Measurements from ENCODE around the gene PHLPP1.
"Not testable (repeated sequence)": the region's sequence is repeated elsewhere in the genome, so short reads cannot be mapped to it uniquely, and the experiment has no call there.

The PHLPP1 gene

GRCh38 chr18:62776024-62776570 lies 60.8 kb downstream of the PHLPP1 start:
- DNase-seq = no peak

DNA sequence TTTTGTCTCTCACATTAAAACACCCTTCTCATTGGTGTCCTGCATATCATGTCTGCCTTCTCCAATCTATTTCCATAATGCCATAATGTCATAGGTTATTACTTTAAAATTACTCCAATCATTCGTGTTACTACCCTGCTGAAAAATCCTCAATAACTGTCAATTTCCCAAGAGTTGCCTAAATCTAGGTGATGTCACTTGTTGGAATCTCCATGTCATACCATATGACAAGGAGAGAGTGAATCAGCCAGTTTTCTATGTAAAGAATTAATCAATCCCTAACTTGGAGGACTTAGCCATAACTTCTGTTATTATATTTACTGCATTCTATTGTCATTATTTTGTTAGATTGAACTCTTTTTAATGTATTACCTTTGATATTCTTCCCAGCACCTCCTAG lies 62.5 kb downstream of the PHLPP1 start:
- DNase-seq = no peak

GRCh38 chr18:62778976-62779869 lies 63.9 kb downstream of the PHLPP1 start:
- DNase-seq = no peak

- no peak for DNase-seq
These were observed 65.9 kb downstream of the PHLPP1 start for GRCh38 chr18:62781262-62781661.

DNA sequence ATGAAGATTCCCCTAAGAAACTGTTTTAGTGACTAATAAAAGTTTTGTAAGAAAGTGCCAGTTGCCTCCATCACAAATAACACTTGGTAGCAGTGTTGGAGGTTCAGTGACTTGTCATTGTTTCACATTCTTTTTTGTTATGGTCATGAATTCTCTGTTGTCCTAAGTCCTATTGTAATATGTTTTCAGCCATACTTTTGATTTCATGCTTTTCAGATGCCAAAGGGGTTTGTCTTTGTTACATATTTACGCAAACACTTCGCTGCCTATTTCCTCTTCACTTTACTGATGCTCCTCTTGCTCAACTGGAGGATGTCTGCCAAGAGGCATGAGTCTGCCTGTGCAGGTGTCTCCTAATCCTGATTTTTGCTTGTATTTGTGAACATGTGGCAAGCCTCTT lies 66.6 kb downstream of the PHLPP1 start:
- DNase-seq = no peak

GRCh38 chr18:62784338-62784965 lies 69.1 kb downstream of the PHLPP1 start:
- DNase-seq = no peak

- DNase-seq = no peak
These were observed 69.6 kb downstream of the PHLPP1 start for GRCh38 chr18:62784966-62785413.

DNA sequence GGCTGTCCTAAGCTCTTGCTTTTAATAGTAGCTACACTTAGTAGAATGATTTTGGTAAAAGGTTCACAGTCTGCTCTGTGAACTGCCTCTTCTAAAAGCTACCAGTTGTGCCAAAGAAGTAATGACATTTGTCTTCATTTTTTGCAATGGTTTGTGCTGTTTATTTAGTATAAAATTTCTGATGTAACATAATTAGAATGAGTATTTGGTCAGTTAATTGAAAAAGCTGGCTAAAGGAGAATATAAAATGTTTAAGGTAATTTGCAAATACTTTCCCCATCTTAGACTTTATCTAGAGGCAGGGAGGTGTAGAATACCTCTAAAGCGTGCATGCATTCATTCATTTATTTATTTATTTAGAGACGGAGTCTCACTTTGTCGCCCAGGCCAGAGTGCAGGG lies 71.3 kb downstream of the PHLPP1 start:
- no peak for DNase-seq

- DNase-seq = no peak
These were observed 72.8 kb downstream of the PHLPP1 start for GRCh38 chr18:62788111-62788510.

- no peak for DNase-seq
These were observed 73.5 kb downstream of the PHLPP1 start for GRCh38 chr18:62788876-62789275.

DNA sequence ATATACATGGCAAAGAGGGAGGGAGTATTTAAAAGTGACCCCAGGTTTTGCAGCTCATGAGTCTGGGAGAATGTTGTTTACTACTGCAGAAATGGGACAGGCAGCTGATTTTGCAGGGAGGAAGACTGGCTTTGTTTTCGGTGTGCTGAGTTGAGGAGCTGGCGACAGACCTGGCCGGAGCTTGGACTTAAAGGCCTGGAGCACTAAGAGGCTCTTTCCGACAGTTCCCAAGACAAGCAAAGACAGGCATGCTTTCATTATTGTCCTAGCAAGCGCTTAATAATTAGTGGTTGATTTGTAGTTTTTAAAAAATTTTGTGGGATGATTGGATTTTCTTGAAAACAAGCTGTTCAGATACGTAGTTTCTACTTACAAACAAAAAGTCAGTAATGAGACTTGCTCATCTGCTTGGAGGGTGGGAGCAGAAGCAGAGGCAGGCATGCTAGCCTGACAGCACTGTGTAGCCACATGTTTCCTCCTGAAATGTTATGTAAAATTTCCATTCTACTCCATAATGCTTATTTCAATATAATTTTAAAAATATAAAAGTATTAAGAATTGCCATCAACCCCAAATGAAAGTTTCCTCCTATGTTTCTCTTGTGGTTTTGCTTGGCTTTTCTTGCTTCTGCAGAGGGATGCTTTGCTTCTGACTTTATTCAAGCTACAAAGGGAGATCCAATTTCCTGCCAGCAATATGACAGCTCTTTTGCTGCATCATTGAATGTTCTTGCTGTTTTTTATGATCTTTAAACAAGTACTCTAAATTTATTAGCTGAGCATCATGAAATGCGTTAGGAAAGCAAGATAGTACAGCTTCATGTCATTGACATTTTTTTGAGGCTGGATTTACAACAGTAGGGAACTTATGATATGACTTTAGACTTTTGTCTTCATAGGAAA lies 75.8 kb downstream of the PHLPP1 start:
- no peak for DNase-seq

DNA sequence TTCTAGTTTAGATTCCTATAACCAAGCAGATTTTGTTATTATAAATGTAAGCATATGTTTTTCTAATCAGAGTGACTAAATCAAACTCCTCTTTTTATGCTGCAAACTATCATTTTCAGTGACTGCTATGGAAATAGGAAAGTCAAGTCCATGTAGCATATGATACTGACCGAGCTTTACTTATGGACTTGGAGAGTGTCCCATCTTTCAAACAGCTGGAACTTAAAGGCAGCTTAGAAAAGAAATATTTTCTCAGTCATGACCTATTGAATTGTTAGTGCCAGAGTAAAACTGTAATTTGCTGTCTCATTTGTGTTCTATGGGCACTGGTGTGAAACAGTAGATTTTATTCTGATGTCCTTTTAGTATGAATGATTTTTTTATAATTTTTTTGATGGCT lies 76.7 kb downstream of the PHLPP1 start:
- DNase-seq = no peak

GRCh38 chr18:62795813-62796212 lies 80.5 kb downstream of the PHLPP1 start:
- no peak for DNase-seq

DNA sequence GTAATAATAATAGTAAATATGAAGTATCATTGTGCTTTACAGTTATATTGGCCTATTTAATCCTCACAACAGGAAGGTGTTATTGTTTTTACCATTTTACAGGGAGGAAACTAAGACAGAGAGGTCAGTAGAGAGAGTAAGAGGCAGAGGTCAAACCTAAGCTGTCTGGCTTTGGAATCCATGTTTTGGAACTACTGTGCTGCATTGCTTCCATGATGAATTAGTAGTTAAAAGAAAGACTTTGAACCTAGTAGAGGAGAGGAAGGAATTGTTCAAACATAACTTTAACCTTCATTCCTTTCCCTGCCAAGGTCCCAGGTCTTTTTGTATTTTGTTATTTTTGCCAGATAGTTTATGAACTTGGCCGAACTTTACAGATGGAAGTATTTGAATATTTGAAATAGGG lies 80.9 kb downstream of the PHLPP1 start:
- no peak for DNase-seq

- no peak for DNase-seq
These were observed 82.0 kb downstream of the PHLPP1 start for GRCh38 chr18:62797329-62797728.

GRCh38 chr18:62799977-62800376 lies 84.6 kb downstream of the PHLPP1 start:
- no peak for DNase-seq

DNA sequence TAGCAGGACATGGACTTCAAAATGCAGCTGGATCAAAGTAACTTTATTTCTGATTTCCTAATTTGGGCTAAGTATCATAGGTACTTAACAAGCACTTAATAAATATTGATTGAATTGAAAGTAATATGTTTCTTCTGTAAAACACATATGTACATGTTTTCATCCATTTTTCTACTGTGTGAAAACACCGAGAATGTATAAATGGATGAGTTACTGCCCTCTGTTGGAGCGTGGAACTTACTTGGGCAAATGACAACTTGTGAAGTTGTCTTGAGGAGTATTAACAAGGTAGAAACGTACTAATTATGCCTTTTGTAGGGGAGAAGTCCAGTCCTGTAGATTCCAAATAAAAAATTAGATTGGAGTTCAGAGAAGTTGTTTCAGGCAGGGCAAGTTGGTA lies 87.2 kb downstream of the PHLPP1 start:
- DNase-seq = no peak

GRCh38 chr18:62807396-62807795 lies 92.1 kb downstream of the PHLPP1 start:
- no peak for DNase-seq

DNA sequence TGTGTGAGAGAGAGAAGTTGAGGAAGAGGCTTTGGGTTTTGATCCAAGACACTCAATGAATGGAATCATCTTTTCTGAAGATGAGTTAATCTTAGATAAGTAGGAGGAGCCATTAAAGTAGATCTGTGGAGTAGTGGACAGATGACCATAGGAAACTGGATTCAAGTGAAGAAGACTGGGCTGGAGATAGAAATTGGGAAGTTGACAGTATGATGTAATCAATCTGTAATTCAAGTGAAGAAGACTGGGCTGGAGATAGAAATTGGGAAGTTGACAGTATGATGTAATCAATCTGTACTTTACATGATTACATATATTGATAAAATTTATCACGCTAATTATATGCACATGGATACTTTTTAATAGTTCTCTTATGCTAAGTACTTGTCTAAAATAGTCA lies 92.8 kb downstream of the PHLPP1 start:
- no peak for DNase-seq

DNA sequence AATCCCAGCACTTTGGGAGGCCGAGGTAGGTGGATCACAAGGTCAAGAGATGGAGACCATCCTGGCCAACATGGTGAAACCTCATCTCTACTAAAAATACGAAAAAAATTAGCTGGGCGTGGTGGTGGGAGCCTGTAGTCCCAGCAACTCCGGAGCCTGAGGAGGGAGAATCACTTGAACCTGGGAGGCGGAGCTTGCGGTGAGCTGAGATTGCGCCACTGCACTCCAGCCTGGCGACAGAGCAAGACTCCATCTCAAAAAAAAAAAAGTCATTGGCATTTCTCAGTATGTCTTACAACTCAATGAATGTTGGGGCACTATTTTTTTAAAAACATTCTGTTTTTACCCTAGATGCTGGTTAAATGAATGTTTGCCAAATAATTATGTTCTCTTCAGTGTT lies 94.1 kb downstream of the PHLPP1 start:
- not testable (repeated sequence) for DNase-seq

- DNase-seq = no peak
These were observed 94.6 kb downstream of the PHLPP1 start for GRCh38 chr18:62809900-62810299.

GRCh38 chr18:62810682-62811081 lies 95.3 kb downstream of the PHLPP1 start:
- no peak for DNase-seq

- DNase-seq = no peak
These were observed 96.3 kb downstream of the PHLPP1 start for GRCh38 chr18:62811674-62812073.

Measured in activated CD4-positive, alpha-beta T cell treated with anti-CD3 and anti-CD28 coated beads, Interleukin-2, amount 50 U/mL, for 4 hours (primary cell).